GM23248 (cell line): ENCODE measurements around the gene NOTCH2. TPM values are rescaled to one million over a fixed set of nuclear protein-coding genes. Genes with fewer than 3 reads are reported as not detected.
A peak's percentile ranks its signal among the peaks of the same experiment; 100 is the strongest.

Source experiments
- DNase-seq: peaks from one replicate; pipeline ENCODE4 v3.0.0-alpha.2; 2015
- H2AFZ ChIP-seq: fragments of 200-600 bp; sonication (generic); 2 replicates; pipeline ENCODE4 v1.6.1; 2016; ENCODE audit warnings: antibody characterized with exemption
- H3F3A ChIP-seq: fragments of 200-600 bp; sonication (generic); 2 replicates; pipeline ENCODE4 v1.6.1; 2016; ENCODE audit warnings: mild to moderate bottlenecking, antibody characterized with exemption, mixed run types; ENCODE audit not compliant: insufficient read depth
- H3K27ac ChIP-seq: fragments of 200-600 bp; sonication (generic); 2 replicates; pipeline ENCODE4 v1.5.1; 2016; ENCODE audit warnings: mild to moderate bottlenecking
- H3K27me3 ChIP-seq: fragments of 200-600 bp; sonication (generic); replicated peaks from 2 replicates; pipeline ENCODE4 v1.6.1; 2016; ENCODE audit warnings: mild to moderate bottlenecking; ENCODE audit not compliant: insufficient read depth
- H3K36me3 ChIP-seq: fragments of 200-600 bp; sonication (generic); 2 replicates; pipeline ENCODE4 v1.6.1; 2016; ENCODE audit warnings: low read depth, mild to moderate bottlenecking
- H3K4me1 ChIP-seq: fragments of 200-600 bp; sonication (generic); 2 replicates; pipeline ENCODE4 v1.6.1; 2016; ENCODE audit warnings: mild to moderate bottlenecking; ENCODE audit not compliant: insufficient read depth
- H3K4me2 ChIP-seq: fragments of 200-600 bp; sonication (generic); one replicate; pipeline ENCODE4 v1.6.1; 2016; ENCODE audit warnings: mild to moderate bottlenecking; ENCODE audit not compliant: unreplicated experiment
- H3K4me3 ChIP-seq: fragments of 200-600 bp; sonication (generic); 2 replicates; pipeline ENCODE4 v1.5.1; 2016; ENCODE audit warnings: mild to moderate bottlenecking
- H3K79me2 ChIP-seq: fragments of 200-600 bp; sonication (generic); 2 replicates; pipeline ENCODE4 v1.6.1; 2016; ENCODE audit warnings: mild to moderate bottlenecking; ENCODE audit not compliant: insufficient read depth
- H3K9ac ChIP-seq: fragments of 200-600 bp; sonication (generic); 2 replicates; pipeline ENCODE4 v1.6.1; 2016; ENCODE audit warnings: mild to moderate bottlenecking
- H3K9me2 ChIP-seq: fragments of 200-600 bp; sonication (generic); 2 replicates; pipeline ENCODE4 v1.6.1; 2016; ENCODE audit warnings: mixed run types, mild to moderate bottlenecking, moderate library complexity; ENCODE audit not compliant: insufficient read depth
- H3K9me3 ChIP-seq: fragments of 200-600 bp; sonication (generic); one replicate; pipeline ENCODE4 v1.6.1; 2017; ENCODE audit warnings: low read depth
- H4K20me1 ChIP-seq: fragments of 200-600 bp; sonication (generic); 2 replicates; pipeline ENCODE4 v1.6.0; 2016; ENCODE audit not compliant: insufficient read depth
- EZH2 ChIP-seq: fragments of 200-600 bp; sonication (generic); IDR thresholded peaks from 2 replicates; pipeline ENCODE4 v1.6.1; 2018; ENCODE audit warnings: antibody characterized with exemption, mild to moderate bottlenecking; ENCODE audit not compliant: insufficient read depth, poor library complexity, severe bottlenecking
- EZH2phosphoT487 ChIP-seq: fragments of 200-600 bp; sonication (generic); IDR thresholded peaks from 2 replicates; pipeline ENCODE4 v1.6.1; 2018; ENCODE audit warnings: antibody characterized with exemption, moderate library complexity, mild to moderate bottlenecking, low read depth; ENCODE audit not compliant: insufficient read depth
- WGBS, 2 experiments: methylation state at CpG; one replicate each; pipeline ENCODE4 v1.1.6; 2015 to 2017; ENCODE audit warnings: low lambda C conversion rate in 2 of 2, low coverage in 1 of 2; ENCODE audit errors: missing lambda C conversion rate in 2 of 2; 5-methylcytosine and 5-hydroxymethylcytosine counted together
- in situ Hi-C: fragments of 300-500 bp; cut with MboI; formaldehyde crosslinking; loops from 2 replicates; pipeline ENCODE4 v1.15.0; 2020
- polyA plus RNA-seq: library from polyadenylated mRNA; unstranded; fragments of >200 nt; fragmentation: Nextera tagmentation; extraction: Ambion mirVana; gene quantifications from 2 replicates; pipeline ENCODE4 v1.2.1, GENCODE V29; 2016
- total RNA-seq: library from RNA; depleted of rRNA; stranded (reverse); fragments of >200 nt; shearing (Covaris generic); gene quantifications from 2 replicates; pipeline ENCODE4 v1.2.3, GENCODE V29; 2014; rRNA removed

Gene NOTCH2
- total and polyA plus RNA-seq, 2 experiments from 2014 or later, result 45.2 to 136 TPM

DNA sequence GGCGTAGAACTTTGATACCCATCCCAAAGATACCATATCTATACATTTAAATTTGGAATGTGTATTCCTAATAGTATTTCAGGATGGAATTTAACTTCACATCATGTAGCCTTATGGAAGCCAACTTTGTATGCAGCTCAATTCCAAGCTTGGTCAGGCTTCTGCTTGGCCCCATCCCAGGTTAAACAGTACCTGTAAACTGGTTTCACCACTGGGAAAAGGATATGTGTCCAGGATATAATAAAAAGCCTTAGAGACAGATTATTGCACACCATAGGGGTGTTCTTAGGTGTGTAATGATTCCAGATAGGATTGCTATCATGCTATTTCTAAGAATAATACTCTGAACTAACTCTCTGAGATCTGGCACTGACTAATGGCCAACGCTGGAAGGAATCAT, 201.3 kb downstream of the NOTCH2 start:
- peaks cover 26% of the 10 kb centered on the region for H3K4me1 ChIP-seq
- no peak for DNase-seq
- H3K9me3 ChIP-seq, result no peaks in the 10 kb centered on the region
- H2AFZ ChIP-seq, result no peak overlapping the region
- in situ Hi-C loops, result no loop called here
- H3K4me2 ChIP-seq, result no peak overlapping the region
- no peak overlapping the region for H3K9ac ChIP-seq
- TF ChIP-seq EZH2 (no peak), EZH2phosphoT487 (no peak)
- no peaks in the 10 kb centered on the region for H3K36me3 ChIP-seq
- H4K20me1 ChIP-seq, result no peaks in the 10 kb centered on the region
- no peaks in the 10 kb centered on the region for H3K27me3 ChIP-seq
- no peak overlapping the region for H3K27ac ChIP-seq
- no peaks in the 10 kb centered on the region for H3K79me2 ChIP-seq
- H3F3A ChIP-seq, result peaks cover 29% of the 10 kb centered on the region
- WGBS, 2 experiments, result 87 to 91% methylated on average over 2 of the region's 2 CpGs
- H3K9me2 ChIP-seq, result no peaks in the 10 kb centered on the region
- no peak overlapping the region for H3K4me3 ChIP-seq

DNA sequence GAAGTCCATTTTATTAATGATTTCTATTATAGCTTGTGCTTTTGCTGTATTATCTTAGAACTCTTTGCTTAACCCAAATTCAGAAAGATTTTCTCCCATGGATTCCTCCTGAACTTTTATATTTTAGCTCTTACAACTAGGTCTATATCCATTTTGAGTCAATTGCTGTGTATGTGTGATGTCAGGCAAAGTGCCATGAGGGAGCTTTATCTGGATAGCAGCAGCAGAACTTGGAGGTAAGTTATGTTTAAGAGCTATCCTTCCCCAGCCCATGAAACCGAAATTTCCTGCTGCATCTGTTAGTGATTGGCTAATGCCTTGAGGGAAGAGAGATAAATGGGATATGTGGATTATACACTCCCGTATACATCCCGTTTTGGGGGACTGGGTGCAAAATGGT, 203.0 kb downstream of the NOTCH2 start:
- H3F3A ChIP-seq, result peaks cover 16% of the 10 kb centered on the region; the same call in 1 of the 2 replicates
- in situ Hi-C loops, result no loop called here
- H3K9ac ChIP-seq, result no peak overlapping the region
- no peaks in the 10 kb centered on the region for H3K27me3 ChIP-seq
- H3K4me3 ChIP-seq, result no peak overlapping the region
- TF ChIP-seq EZH2phosphoT487, result no peak
- TF ChIP-seq EZH2, result no peak
- 29% methylated on average over 3 of the region's 3 CpGs for WGBS, 2 experiments
- no peaks in the 10 kb centered on the region for H3K9me2 ChIP-seq
- no peaks in the 10 kb centered on the region for H3K79me2 ChIP-seq
- H3K36me3 ChIP-seq, result no peaks in the 10 kb centered on the region
- DNase-seq, result peak; percentile 17
- H2AFZ ChIP-seq, result peak overlapping the region; percentile 28; the same call in 1 of the 2 replicates
- no peak overlapping the region for H3K4me2 ChIP-seq
- no peaks in the 10 kb centered on the region for H3K9me3 ChIP-seq
- no peaks in the 10 kb centered on the region for H4K20me1 ChIP-seq
- H3K27ac ChIP-seq, result no peak overlapping the region
- peaks cover 23% of the 10 kb centered on the region for H3K4me1 ChIP-seq

- H3K9ac ChIP-seq, result no peak overlapping the region
- TF ChIP-seq EZH2 (no peak), EZH2phosphoT487 (no peak)
- H3K27me3 ChIP-seq, result no peaks in the 10 kb centered on the region
- peak overlapping the region; percentile 19 for H3K4me2 ChIP-seq
- no peak overlapping the region for H3K27ac ChIP-seq
- in situ Hi-C loops, result no loop called here
- peaks cover 16% of the 10 kb centered on the region; the same call in 1 of the 2 replicates for H3F3A ChIP-seq
- H3K9me3 ChIP-seq, result no peaks in the 10 kb centered on the region
- no peaks in the 10 kb centered on the region for H3K9me2 ChIP-seq
- H2AFZ ChIP-seq, result no peak overlapping the region; the same call in 1 of the 2 replicates
- H3K79me2 ChIP-seq, result no peaks in the 10 kb centered on the region
- H3K4me1 ChIP-seq, result peaks cover 18% of the 10 kb centered on the region
- 12 to 16% methylated on average over 4 of the region's 4 CpGs for WGBS, 2 experiments
- no peaks in the 10 kb centered on the region for H3K36me3 ChIP-seq
- no peaks in the 10 kb centered on the region for H4K20me1 ChIP-seq
- DNase-seq, result peak; percentile 21
- no peak overlapping the region for H3K4me3 ChIP-seq
These were observed 203.8 kb downstream of the NOTCH2 start for GRCh38 chr1:119865627-119866026.

DNA sequence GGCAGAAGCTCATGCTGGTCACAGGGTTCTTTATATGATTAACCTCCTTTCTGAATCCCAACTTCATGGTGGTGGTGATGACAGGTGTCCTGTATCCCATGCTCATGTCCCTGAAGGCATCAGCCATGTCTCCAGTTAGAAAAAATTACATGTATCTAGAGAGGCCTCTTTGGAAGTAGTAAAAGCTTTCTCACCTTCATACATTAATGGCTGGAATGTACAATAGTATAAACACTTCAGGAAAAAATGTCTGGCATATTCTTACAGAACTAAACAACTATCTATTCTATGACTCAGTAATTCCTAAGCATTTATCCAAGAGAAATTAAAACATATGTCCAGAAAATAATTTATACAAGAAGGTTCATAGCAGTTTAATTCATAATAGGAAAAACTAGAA, 207.2 kb downstream of the NOTCH2 start:
- peak; percentile 39 for DNase-seq
- no peaks in the 10 kb centered on the region for H3K27me3 ChIP-seq
- H3K79me2 ChIP-seq, result no peaks in the 10 kb centered on the region
- H4K20me1 ChIP-seq, result no peaks in the 10 kb centered on the region
- no peaks in the 10 kb centered on the region for H3K9me3 ChIP-seq
- H3K4me3 ChIP-seq, result no peak overlapping the region
- TF ChIP-seq EZH2phosphoT487, result no peak
- TF ChIP-seq EZH2, result no peak
- H3K9ac ChIP-seq, result no peak overlapping the region
- H3F3A ChIP-seq, result peaks cover 16% of the 10 kb centered on the region; the same call in 1 of the 2 replicates
- no peak overlapping the region for H2AFZ ChIP-seq
- no peak overlapping the region for H3K4me2 ChIP-seq
- H3K36me3 ChIP-seq, result no peaks in the 10 kb centered on the region
- H3K27ac ChIP-seq, result no peak overlapping the region
- H3K4me1 ChIP-seq, result peaks cover 27% of the 10 kb centered on the region
- H3K9me2 ChIP-seq, result no peaks in the 10 kb centered on the region
- in situ Hi-C loops, result no loop called here

Other genes with a start within 250 kb of the NOTCH2 start
- gene ADAM30, start 173.1 kb downstream of the NOTCH2 start, total RNA-seq, result not detected in 2 replicates
- gene ADAM30, start 173.1 kb downstream of the NOTCH2 start, polyA plus RNA-seq, result not detected in 2 replicates
- gene SEC22B, start 106.9 kb upstream of the NOTCH2 start, total RNA-seq, result 62.1 and 68.1 TPM in 2 replicates
- gene SEC22B, start 106.9 kb upstream of the NOTCH2 start, polyA plus RNA-seq, result 101 TPM in 2 replicates